GM19467 (cell line): ENCODE measurements around the gene SPEF1.
"Not testable (repeated sequence)": the region's sequence is repeated elsewhere in the genome, so short reads cannot be mapped to it uniquely, and the experiment has no call there.

ENCODE experiments used
- ATAC-seq: cut with Tn5 transposase; IDR thresholded peaks from one replicate; pipeline ENCODE4 v1.9.1; 2021; ENCODE audit warnings: mild to moderate bottlenecking, moderate library complexity; ENCODE audit not compliant: unreplicated experiment

Gene SPEF1, protein sequence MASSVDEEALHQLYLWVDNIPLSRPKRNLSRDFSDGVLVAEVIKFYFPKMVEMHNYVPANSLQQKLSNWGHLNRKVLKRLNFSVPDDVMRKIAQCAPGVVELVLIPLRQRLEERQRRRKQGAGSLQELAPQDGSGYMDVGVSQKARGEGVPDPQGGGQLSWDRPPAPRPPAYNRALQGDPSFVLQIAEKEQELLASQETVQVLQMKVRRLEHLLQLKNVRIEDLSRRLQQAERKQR

GRCh38 chr20:3781153-3781910, at the start of gene SPEF1:
Gene SPEF1 (minus strand): TSS chr20:3781448. CDS start chr20:3781287, 161 bp downstream.
- no peak for ATAC-seq

DNA sequence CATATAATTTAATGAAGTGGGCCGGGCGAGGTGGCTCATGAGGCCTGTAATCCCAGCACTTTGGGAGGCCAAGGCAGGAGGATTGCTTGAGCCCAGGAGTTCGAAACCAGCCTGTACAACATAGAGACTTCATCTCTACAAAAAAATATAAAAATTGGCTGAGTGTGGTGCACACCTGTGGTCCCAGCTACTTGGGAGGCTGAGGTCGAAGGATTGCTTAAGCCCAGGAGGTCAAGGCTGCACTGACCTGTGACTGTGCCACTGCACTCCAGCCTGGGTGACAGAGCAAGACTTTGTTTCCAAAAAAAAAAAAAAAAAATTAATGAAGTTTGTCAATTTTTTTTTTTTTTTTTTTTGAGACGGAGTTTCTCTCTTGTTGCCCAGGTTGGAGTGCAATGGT, 48.6 kb upstream of the SPEF1 start:
- ATAC-seq, result not testable (repeated sequence)

GRCh38 chr20:3828798-3829197, 47.5 kb upstream of the SPEF1 start:
- ATAC-seq, result no peak

DNA sequence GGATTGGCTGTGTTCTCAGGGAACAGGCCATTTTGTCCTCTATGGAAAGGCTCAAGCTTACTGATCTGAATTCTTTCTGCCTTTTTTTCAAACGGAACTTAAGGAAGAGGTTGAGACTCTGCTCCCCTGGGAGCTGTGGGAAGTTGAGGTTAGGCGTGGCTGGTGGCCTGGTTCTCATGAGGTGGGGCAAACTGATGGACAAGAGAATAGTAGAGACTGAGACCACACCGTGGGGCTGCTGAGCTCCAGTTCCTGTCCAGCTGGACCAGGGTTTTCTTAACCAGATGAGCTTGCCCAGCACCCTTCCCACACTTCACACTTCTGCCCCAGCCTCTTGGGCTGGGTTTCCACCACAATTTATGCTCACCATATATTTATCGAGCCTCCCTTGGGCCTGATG, 45.2 kb upstream of the SPEF1 start:
- no peak for ATAC-seq

DNA sequence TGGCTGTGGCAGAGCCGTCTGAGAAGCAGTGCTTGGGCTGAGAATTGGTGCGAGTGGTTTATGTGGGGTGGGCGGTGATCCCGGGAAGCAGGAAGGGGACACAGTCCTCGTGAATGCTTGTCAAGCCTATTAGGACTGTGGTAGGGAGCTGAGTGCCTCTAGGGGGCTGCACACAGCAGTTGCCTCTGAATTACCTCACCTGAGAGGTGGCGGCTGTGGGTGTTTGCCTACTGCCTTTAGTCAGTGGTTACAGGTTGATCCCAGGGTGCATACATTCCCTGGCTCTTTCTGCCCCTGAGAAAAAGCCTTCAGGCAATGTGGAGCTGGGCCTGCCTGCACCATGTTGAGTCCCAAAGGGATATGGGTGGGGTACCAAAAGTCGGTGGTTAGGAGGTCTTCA, 44.3 kb upstream of the SPEF1 start:
- no peak for ATAC-seq

DNA sequence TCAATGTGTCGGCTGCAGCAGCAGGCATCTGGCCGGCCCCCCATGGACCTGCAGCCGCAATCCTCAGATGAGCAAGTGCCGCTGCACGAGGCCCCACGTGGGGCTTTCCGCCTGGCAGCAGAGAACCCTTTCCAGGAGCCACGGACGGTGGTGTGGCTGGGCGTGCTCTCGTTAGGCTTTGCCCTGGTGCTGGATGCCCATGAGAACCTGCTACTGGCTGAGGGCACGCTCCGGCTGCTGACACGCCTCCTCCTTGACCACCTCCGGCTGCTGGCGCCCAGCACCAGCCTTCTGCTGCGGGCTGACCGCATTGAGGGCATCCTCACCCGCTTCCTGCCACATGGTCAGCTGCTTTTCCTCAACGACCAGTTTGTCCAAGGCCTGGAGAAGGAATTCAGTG, 42.6 kb upstream of the SPEF1 start:
- ATAC-seq, result no peak

DNA sequence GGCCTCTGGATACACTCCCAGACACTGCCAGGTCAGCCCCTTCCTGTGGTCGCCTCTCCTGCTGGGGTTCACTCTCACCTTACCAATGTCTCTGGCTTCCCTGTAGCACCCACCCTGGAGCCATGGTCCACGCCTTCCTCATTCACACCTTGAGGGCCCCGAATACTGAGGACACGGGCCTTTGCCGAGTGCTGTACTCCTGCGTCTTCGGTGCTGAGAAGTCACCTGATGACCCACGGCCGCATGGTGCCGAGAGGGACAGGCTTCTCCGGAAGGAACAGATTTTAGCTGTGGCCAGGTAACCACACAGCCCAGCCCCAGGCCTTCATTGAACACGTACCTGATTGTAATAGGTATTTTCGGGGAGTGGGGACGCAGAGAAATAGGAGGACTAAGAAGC, 40.7 kb upstream of the SPEF1 start:
- no peak for ATAC-seq

DNA sequence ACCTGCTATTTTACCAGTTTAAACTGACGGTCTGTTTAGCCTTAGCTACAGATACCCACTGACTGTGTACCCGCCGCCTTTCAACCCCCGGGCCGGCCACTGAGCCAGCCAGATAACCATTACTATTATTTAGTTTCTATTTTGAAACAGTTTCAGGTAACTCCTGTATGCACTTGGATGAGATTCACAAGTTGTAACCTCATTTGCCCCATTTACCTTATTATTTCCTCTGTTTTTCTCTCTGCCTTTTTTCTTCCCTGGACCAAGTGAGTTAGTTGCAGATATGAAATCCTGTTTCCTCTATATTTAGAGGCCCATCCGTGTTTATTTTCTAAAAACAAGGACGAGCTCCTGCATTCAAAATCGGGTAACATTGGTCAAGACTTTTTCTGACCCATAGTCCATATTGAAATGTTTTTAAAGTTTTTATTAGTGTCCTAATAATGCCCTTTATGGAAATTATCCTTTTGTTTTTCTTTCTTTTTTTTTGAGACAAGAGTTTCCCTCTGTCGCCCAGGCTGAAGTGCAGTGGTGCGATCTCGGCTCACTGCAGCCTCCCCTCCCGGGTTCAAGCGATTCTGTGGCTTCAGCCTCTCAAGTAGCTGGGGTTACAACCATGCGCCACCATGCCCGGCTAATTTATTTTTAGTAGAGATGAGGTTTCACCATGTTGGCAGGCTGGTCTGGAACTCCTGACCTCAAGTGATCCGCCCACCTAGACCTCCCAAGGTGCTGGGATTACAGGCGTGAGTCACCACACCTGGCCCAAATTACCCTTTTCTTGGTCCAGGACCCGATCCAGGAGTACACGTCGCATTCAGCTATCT, 39.9 kb upstream of the SPEF1 start:
- no peak for ATAC-seq

DNA sequence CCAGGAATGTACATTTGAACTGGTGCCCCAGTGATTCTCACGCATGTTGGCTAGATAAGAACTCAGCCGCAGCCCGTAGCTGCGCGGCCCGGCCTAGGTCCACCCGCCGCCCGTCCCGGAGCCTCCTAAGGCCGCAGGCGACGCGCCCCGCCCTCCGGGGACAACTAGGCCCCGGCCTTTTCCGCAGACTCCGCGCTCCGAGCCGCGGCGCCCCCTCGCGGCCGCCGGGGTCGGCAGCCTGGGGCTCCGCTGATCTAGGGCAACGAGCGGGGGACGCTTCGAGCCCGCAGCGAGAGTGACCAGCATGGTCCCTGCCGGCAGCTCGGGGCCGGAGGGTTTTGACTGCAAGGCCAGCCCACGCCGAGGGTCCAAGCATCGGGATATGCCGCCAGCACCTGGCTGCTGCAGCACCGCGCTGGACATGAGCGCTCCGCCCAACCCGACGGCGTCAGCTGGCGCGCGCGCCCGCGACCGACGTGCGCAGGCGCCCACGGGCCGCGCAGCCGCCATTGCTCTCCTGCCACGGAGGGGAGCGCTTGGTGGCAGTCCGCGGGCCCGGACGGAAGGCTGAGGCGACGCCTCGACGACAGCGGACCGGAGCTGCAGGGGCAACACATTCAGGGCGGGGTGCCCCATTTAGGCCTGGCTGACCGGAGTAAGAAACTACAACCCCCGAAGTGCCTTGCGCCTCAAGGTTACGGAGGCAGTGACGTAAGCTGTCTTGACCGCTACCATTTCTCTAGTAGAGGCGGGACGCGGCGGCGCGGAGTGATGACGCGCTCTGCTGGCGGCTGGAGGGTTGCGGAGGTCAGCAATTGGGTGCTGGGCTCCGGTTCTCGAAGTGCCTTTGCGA, 39.0 kb upstream of the SPEF1 start, which contains the start of gene AP5S1:
Gene AP5S1 (plus strand): TSS at position 500 of the 853 bp plus-strand sequence. CDS start 1,571 bp downstream, outside the sequence.
- ATAC-seq, result peak; percentile 81

GRCh38 chr20:3819411-3820047, 38.3 kb upstream of the SPEF1 start:
- ATAC-seq, result no peak

DNA sequence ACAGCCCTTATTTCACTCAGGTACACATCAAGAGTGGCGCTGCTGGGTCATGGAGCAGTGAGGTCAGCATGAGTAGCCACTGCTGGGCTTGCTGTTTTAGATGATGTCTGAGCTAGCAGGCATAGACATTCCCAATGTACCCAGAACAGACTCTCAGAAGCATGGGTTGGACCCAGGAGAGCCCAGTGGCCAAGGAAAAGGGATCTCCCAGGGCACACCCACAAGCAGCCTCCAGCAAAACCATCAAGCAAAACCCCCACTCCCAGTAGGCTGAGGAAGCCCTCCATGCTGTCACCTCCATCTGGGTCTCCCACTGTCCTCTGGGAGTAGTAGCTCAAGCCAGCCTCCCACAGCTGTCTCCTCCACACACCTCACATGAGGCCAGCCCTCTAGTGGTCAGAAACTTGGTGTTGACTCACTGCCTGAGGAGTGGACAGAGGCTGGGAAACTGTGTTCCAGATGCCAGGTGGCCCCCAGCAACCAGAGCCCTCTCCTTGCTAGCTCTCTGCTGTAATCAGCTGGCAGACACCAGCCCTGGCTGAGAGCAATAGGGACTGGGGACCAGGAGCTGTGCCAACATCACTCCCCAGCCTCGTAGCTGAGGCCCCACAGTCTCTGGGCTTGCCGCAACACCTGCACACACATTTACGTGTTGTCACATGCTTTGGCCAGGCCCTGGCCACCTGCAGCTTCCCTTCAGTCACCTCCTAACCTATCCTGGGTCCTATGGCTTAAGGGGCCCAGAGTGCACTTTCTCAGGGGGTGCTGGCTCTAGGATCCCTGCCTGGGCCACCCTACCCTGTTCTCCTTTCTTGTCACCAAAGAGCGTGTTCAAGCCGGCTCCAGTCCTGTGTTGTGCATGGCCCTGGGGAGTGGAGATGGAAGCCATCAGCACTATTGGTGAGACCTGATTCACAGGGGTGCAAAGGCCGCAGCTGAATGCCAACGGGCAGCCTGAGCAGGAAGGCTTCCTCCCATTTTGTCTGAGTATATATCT, 37.2 kb upstream of the SPEF1 start:
- no peak for ATAC-seq

DNA sequence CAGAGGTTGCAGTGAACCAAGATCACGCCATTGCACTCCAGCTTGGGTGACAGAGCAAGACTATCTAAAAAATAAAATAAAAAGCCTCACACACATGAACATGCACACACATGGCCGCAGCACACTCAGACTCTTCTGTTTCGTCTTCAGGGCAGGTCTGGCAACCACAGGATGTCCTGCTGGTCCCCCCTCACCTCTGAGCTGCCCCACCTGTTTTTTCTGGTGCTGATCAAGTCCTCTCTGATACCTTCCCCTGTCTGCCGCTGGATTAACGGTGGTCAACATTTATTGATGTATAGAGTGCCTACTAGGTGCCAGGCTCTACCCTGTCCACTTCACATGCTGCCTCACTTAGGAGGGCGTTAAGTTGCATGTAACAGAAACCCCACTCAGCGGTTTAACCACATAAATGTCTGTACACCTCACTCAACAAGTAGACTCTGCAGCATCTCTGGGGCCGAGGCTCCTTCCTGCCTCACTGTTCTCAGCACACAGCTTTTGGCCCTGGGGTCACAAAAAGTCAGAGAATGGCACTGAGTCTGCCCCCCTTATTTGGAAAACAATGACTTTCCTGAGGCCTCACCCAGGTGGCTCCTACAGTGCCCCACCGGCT, 34.6 kb upstream of the SPEF1 start:
- ATAC-seq, result no peak

- ATAC-seq, result no peak
Observed at GRCh38 chr20:3814928-3815495, 33.8 kb upstream of the SPEF1 start.

DNA sequence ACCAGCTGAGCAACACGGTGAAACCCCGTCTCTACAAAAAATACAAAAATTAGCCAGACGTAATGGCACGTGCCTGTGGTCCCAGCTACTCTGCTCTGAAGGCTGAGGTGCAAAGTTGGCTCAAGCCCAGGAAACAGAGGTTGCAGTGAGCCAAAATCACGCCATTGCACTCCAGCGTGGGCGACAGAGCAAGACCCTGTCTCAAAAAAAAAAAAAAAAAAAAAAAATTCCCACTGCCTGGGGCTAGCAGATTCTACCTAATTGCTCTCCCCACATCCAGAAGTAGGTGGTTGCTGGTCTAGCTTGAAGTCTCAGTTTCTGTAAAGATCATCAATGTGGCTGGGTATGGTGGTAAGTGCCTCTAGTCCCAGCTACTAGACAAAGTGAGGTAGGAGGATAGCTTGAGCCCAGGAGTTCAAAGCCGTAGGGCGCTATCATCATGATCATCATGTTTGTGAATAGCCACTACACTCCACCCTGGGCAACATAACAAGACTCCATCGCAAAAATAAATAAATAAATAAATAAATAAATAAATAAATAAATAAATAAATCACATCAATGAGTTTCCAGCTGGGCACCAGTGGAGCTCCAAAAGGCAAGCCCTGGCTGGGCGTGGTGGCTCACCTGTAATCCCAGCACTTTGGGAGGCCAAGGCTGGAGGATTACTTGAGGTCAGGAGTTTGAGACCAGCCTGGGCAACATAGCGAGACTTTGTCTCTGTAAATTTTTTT, 32.8 kb upstream of the SPEF1 start:
- ATAC-seq, result no peak

DNA sequence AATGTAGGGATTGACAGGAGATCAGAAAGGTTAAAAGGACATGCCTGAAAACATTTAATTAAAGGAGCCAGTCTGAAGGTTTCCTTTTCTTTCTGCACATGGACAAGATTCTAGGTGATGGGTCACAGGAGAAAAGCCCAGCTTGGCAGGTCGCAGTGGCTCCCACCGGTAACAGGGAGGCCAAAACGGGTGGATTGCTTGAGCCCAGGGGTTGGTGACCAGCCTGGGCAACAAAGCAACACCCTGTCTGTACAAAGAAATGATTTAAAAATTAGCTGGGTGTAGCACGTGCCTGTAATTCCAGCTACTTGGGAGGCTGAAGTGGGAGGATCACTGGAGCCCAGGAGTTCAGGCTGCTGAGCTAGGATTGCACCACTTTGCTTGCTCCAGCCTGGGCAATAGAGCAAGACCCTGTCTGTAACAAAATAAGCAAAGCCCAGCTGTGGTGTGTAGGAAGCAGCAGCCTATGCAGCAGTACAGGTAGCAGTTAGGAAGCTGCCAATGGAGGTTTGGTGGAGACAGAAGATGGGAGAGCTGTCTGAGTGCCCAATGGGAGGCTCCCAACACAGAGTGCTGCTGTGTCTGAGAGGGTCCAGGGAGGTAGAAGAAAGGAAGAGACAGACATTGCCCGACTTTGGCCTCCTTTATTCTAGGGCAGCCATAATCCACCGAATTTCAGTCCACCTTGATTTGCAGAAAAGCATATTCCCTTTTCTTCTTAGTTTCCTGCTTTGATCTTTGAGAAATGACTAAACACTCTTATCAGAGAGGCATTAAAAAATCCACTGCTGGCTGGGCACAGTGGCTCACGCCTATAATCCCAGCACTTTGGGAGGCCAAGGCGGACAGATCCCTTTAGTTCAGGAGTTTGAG, 32.0 kb upstream of the SPEF1 start:
- ATAC-seq, result no peak

DNA sequence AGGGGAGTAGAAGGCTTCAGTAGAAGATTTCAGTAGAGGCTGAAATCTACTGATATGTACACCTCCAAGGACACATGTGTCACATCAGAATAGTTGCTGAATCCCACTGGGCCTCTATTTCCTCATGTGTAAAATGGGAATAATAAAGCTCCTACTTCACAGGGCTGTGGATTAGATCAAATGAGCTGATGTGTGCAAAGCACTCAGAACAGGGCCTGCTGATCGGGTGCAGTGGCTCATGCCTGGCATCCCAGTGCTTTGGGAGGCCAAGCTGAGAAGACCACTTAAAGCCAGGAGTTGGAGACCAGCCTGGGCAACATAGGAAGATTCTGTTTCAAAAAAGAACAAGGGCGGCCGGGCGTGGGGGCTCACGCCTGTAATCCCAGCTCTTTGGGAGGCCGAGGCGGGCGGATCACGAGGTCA, 31.0 kb upstream of the SPEF1 start:
- no peak for ATAC-seq
